Suprapubic skin (tissue), 4 donors: ENCODE measurements around the gene ENDOU. TPM values are rescaled to one million over a fixed set of nuclear protein-coding genes. Genes with fewer than 3 reads are reported as not detected.

Source experiments
- DNase-seq, 2 donors: peaks; one replicate each; pipeline ENCODE4 v3.0.0-alpha.2; 2019; ENCODE audit warnings: low spot score in 2 of 2
- H3K27ac ChIP-seq: fragments of 200-600 bp; sonication (generic); one replicate; pipeline ENCODE4 v1.5.1; 2019
- H3K27me3 ChIP-seq: fragments of 200-600 bp; sonication (generic); one replicate; pipeline ENCODE4 v1.5.1; 2019
- H3K36me3 ChIP-seq: fragments of 200-600 bp; sonication (generic); one replicate; pipeline ENCODE4 v1.5.1; 2019
- H3K4me1 ChIP-seq: fragments of 200-600 bp; sonication (generic); one replicate; pipeline ENCODE4 v1.5.1; 2019
- H3K4me3 ChIP-seq: fragments of 200-600 bp; sonication (generic); one replicate; pipeline ENCODE4 v1.5.1; 2019; ENCODE audit warnings: mild to moderate bottlenecking
- H3K9me3 ChIP-seq: fragments of 200-600 bp; sonication (generic); one replicate; pipeline ENCODE4 v1.5.1; 2019
- CTCF ChIP-seq, 2 donors: fragments of 200-600 bp in 1 of 2; fragments of 450-650 bp in 1 of 2; sonication (generic) in 1 of 2; IDR thresholded peaks; one replicate each; pipeline ENCODE4 v1.5.1; 2016 to 2019; ENCODE audit warnings: antibody characterized with exemption in 2 of 2, mild to moderate bottlenecking in 1 of 2, moderate library complexity in 1 of 2
- EP300 ChIP-seq: sonication (generic); formaldehyde crosslinking; IDR thresholded peaks from one replicate; pipeline ENCODE4 v1.6.1; 2017; ENCODE audit warnings: antibody characterized with exemption
- POLR2A ChIP-seq, 2 donors: fragments of 450-650 bp; IDR thresholded peaks; one replicate each; pipeline ENCODE4 v1.6.1; 2017; ENCODE audit warnings: antibody characterized with exemption in 2 of 2, mild to moderate bottlenecking in 2 of 2, moderate library complexity in 2 of 2
- POLR2AphosphoS5 ChIP-seq, 3 donors: sonication (generic); formaldehyde crosslinking; IDR thresholded peaks; one replicate each; pipeline ENCODE4 v1.6.1; 2017; ENCODE audit warnings: antibody characterized with exemption in 3 of 3
- WGBS: methylation state at CpG from one replicate; pipeline ENCODE4 v1.1.5; 2018; 5-methylcytosine and 5-hydroxymethylcytosine counted together
- total RNA-seq, 4 donors: library from RNA; depleted of rRNA; stranded (reverse); fragments of >200 nt; gene quantifications; one replicate each; pipeline ENCODE4 v1.1.0, GENCODE V29; 2016

Gene ENDOU
- total RNA-seq, 4 donors from 2014 or later: 3.5 to 36.1 (median 20.8) TPM

DNA sequence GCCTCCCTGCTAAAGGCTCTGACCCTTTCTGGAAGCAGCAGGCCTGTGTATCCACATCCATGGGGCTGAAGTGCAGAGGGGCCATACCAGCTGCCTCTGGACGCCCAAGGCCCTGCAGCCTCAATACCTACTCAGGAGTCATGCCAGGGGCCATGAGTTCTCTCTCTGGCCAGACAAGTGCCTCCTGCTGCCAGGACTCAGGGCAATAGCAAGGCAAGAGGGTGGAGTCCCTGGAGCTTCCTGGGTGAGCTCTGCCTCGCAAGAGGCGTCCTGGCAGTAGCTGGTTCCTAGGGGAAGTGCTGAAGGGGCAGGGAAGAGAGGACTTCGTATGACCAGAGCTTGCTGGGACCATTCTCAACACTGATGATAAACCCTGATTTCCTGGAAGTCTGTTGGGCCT is 10.9 kb upstream of the ENDOU start:
- Histone ChIP-seq H3K4me3 (no peak overlapping the region), H3K4me1 (peaks cover 80% of the 10 kb centered on the region), H3K27me3 (no peaks in the 10 kb centered on the region), H3K9me3 (no peaks in the 10 kb centered on the region), H3K27ac (peak overlapping the region; percentile 77), H3K36me3 (no peaks in the 10 kb centered on the region)
- no peak for DNase-seq
- 30% methylated on average over 1 of the region's 4 CpGs for WGBS
- TF ChIP-seq CTCF (IDR thresholded peaks at IDR 0.05) (no peak), POLR2AphosphoS5 (IDR thresholded peaks at IDR 0.05) (no peak), EP300 (no peak), POLR2A (IDR thresholded peaks at IDR 0.05) (no peak)

GRCh38 chr12:47735649-47736048 is 10.4 kb upstream of the ENDOU start:
- DNase-seq: no peak
- Histone ChIP-seq H3K27me3 (no peaks in the 10 kb centered on the region), H3K4me3 (no peak overlapping the region), H3K36me3 (no peaks in the 10 kb centered on the region), H3K4me1 (peaks cover 80% of the 10 kb centered on the region), H3K9me3 (no peaks in the 10 kb centered on the region), H3K27ac (peak overlapping the region; percentile 77)
- TF ChIP-seq CTCF (IDR thresholded peaks at IDR 0.05) (no peak), POLR2A (IDR thresholded peaks at IDR 0.05) (no peak), EP300 (no peak), POLR2AphosphoS5 (IDR thresholded peaks at IDR 0.05) (no peak)
- 74% methylated on average over 11 of the region's 11 CpGs for WGBS

DNA sequence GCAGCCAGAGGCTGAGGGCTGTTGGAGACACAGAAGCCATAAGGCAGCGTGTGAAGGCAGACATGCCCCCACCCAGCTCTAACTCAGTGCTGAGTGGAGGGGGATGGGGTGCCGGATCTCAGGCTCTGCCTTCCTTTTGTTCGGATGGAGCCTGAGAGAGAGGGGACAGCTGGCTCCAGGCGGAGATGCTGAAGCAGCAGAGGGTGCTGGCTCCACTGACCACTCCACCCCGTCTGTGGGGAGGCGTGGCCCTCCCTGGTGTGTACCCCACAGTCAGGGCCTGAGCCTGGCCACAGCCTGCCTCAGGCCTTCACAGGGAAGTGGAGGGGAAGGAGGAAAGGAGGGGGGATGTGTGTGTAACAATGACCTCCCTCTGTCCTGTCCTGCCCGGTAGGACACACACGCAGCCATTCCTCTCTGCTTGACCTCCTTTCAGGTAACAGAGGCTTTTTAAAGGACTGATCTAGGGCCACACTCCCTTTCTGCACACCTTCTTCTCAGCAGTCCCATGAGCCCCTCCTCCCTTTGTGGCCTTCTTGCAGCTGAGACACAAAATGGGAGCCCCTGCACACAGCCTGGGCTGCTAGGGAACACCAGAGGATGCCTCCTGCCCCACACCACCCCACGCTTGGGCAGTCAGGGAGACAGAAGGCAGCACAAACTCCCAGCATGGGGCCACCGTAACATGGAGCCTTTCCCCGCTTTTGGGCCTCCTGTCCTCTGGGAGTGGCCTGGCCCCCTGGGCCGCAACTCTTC is 9.6 kb upstream of the ENDOU start:
- Histone ChIP-seq H3K27me3 (no peaks in the 10 kb centered on the region), H3K36me3 (no peaks in the 10 kb centered on the region), H3K4me3 (no peak overlapping the region), H3K27ac (no peak overlapping the region), H3K4me1 (peaks cover 79% of the 10 kb centered on the region), H3K9me3 (no peaks in the 10 kb centered on the region)
- no peak for DNase-seq
- TF ChIP-seq EP300 (no peak), POLR2A (IDR thresholded peaks at IDR 0.05) (no peak), CTCF (IDR thresholded peaks at IDR 0.05) (no peak), POLR2AphosphoS5 (IDR thresholded peaks at IDR 0.05) (no peak)
- 74% methylated on average over 12 of the region's 12 CpGs for WGBS

- DNase-seq: no peak
- Histone ChIP-seq H3K27ac (no peak overlapping the region), H3K36me3 (no peaks in the 10 kb centered on the region), H3K4me1 (peaks cover 73% of the 10 kb centered on the region), H3K4me3 (no peak overlapping the region), H3K9me3 (no peaks in the 10 kb centered on the region), H3K27me3 (no peaks in the 10 kb centered on the region)
- WGBS: 43% methylated on average over 4 of the region's 4 CpGs
- TF ChIP-seq EP300 (no peak), POLR2AphosphoS5 (IDR thresholded peaks at IDR 0.05) (no peak), POLR2A (IDR thresholded peaks at IDR 0.05) (no peak), CTCF (IDR thresholded peaks at IDR 0.05) (no peak)
These were observed 7.9 kb upstream of the ENDOU start for GRCh38 chr12:47733142-47733541.

GRCh38 chr12:47732504-47732903 is 7.2 kb upstream of the ENDOU start:
- DNase-seq: no peak
- Histone ChIP-seq H3K4me3 (no peak overlapping the region), H3K9me3 (no peaks in the 10 kb centered on the region), H3K4me1 (peaks cover 66% of the 10 kb centered on the region), H3K36me3 (no peaks in the 10 kb centered on the region), H3K27me3 (no peaks in the 10 kb centered on the region), H3K27ac (no peak overlapping the region)
- no peak for TF ChIP-seq CTCF (IDR thresholded peaks at IDR 0.05)
- TF ChIP-seq POLR2A (IDR thresholded peaks at IDR 0.05): no peak
- no peak for TF ChIP-seq EP300
- no peak for TF ChIP-seq POLR2AphosphoS5 (IDR thresholded peaks at IDR 0.05)
- WGBS: 95% methylated on average over 2 of the region's 2 CpGs
